Thoracic aorta (tissue), 2 donors: Measurements from ENCODE around the gene GRIN3A. TPM values are rescaled to one million over a fixed set of nuclear protein-coding genes. Genes with fewer than 3 reads are reported as not detected.

ENCODE experiments used
- ATAC-seq: fragments of 150-250 bp; one replicate; pipeline ENCODE4 v1.8.0; 2017; ENCODE audit warnings: low read depth; ENCODE audit not compliant: insufficient number of reproducible peaks, low FRiP score
- DNase-seq: peaks from one replicate; pipeline ENCODE4 v3.0.0-alpha.2; 2020; ENCODE audit warnings: low spot score
- H3K27ac ChIP-seq, 2 donors: fragments of 200-600 bp; sonication (generic); 1 replicate in 1 of 2; 2 replicates in 1 of 2; pipeline ENCODE4 v1.5.1; 2016; ENCODE audit warnings: mild to moderate bottlenecking in 2 of 2, moderate library complexity in 2 of 2
- H3K27me3 ChIP-seq: fragments of 200-600 bp; sonication (generic); replicated peaks from 2 replicates; pipeline ENCODE4 v1.6.0; 2016; ENCODE audit warnings: mild to moderate bottlenecking; ENCODE audit not compliant: insufficient read depth
- H3K36me3 ChIP-seq: fragments of 200-600 bp; sonication (generic); one replicate; pipeline ENCODE4 v1.5.1; 2016
- H3K4me1 ChIP-seq, 2 donors: fragments of 200-600 bp; sonication (generic); 1 replicate in 1 of 2; 2 replicates in 1 of 2; pipeline versions ENCODE4 v1.5.1 to v1.6.0; 2016; ENCODE audit warnings: low read depth in 2 of 2, mild to moderate bottlenecking in 1 of 2; ENCODE audit not compliant: control insufficient read depth in 1 of 2
- H3K4me3 ChIP-seq: fragments of 200-600 bp; sonication (generic); 2 replicates; pipeline ENCODE4 v1.5.1; 2016; ENCODE audit warnings: mild to moderate bottlenecking
- H3K9me3 ChIP-seq: fragments of 200-600 bp; sonication (generic); 2 replicates; pipeline ENCODE4 v1.5.1; 2016
- CTCF ChIP-seq: fragments of 200-600 bp; sonication (generic); IDR thresholded peaks from one replicate; pipeline ENCODE4 v1.5.1; 2019; ENCODE audit warnings: antibody characterized with exemption
- total RNA-seq, 2 donors: library from RNA; depleted of rRNA; stranded (reverse); fragments of >200 nt; gene quantifications; one replicate each; pipeline versions ENCODE4 v1.1.0 to v1.2.3, GENCODE V29; 2016

Gene GRIN3A
- total RNA-seq, 2 donors from 2014 or later = 0.21 TPM; not detected in 1

- no peak overlapping the region for H3K27ac ChIP-seq
- TF ChIP-seq CTCF = no peak
- ATAC-seq = no peak
- no peaks in the 10 kb centered on the region for H3K4me1 ChIP-seq
- H3K4me3 ChIP-seq = no peak overlapping the region
- H3K9me3 ChIP-seq = no peaks in the 10 kb centered on the region
- DNase-seq = no peak
- H3K36me3 ChIP-seq = no peaks in the 10 kb centered on the region
- no peaks in the 10 kb centered on the region for H3K27me3 ChIP-seq
These were observed 119.7 kb downstream of the GRIN3A start for GRCh38 chr9:101618698-101619097.

DNA sequence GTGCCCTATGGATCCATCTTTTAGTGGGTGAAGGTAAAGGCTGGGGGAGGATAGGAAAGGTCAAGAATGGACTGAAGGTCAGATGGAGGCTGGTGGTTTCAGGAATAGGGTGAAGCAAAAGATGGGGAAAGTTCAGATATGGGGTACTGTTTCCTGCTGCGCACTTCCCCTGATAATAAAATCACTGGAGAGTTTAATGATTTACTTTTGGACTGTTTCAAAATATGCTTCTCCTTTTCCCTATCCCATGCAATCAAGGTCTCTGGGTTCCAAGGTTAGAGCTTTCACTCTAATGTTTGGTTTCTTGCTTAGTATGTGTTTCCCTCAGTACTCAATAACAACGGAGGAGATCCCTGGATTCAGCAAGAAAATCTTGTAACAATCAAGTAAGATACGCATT lies 132.9 kb downstream of the GRIN3A start:
- Histone ChIP-seq H3K27ac (no peak overlapping the region), H3K4me1 (no peaks in the 10 kb centered on the region), H3K27me3 (no peaks in the 10 kb centered on the region), H3K36me3 (no peaks in the 10 kb centered on the region), H3K9me3 (no peaks in the 10 kb centered on the region), H3K4me3 (no peak overlapping the region)
- ATAC-seq (no peak), DNase-seq (no peak)
- TF ChIP-seq CTCF = no peak

GRCh38 chr9:101604296-101604695 lies 134.2 kb downstream of the GRIN3A start:
- no peak for DNase-seq
- Histone ChIP-seq H3K27ac (no peak overlapping the region), H3K4me1 (no peaks in the 10 kb centered on the region), H3K4me3 (no peak overlapping the region), H3K9me3 (no peaks in the 10 kb centered on the region), H3K36me3 (no peaks in the 10 kb centered on the region), H3K27me3 (no peaks in the 10 kb centered on the region)
- ATAC-seq = no peak
- no peak for TF ChIP-seq CTCF

- peak; percentile 41 for TF ChIP-seq CTCF
- no peak for ATAC-seq
- H3K27ac ChIP-seq = no peak overlapping the region
- H3K9me3 ChIP-seq = no peaks in the 10 kb centered on the region
- no peak overlapping the region for H3K4me3 ChIP-seq
- DNase-seq = no peak
- no peaks in the 10 kb centered on the region for H3K4me1 ChIP-seq
- no peaks in the 10 kb centered on the region for H3K27me3 ChIP-seq
- H3K36me3 ChIP-seq = no peaks in the 10 kb centered on the region
These were observed 136.3 kb downstream of the GRIN3A start for GRCh38 chr9:101601904-101602765.

GRCh38 chr9:101594796-101595195 lies 143.7 kb downstream of the GRIN3A start, which contains the start of gene PPP3R2:
TSS of gene PPP3R2 (minus strand) at chr9:101594969. CDS start at chr9:101594921, 48 bp downstream.
- Histone ChIP-seq H3K9me3 (no peaks in the 10 kb centered on the region), H3K36me3 (no peaks in the 10 kb centered on the region), H3K4me3 (no peak within 1 kb of the TSS), H3K27ac (no peak within 1 kb of the TSS), H3K27me3 (no peaks in the 10 kb centered on the region), H3K4me1 (no peaks in the 10 kb centered on the region)
- DNase-seq (no peak), ATAC-seq (no peak)
- TF ChIP-seq CTCF = no peak
